ENCODE results near the gene MOAP1. TPM values are rescaled to one million over a fixed set of nuclear protein-coding genes. Genes with fewer than 3 reads are reported as not detected.
"Not testable (repeated sequence)": the region's sequence is repeated elsewhere in the genome, so short reads cannot be mapped to it uniquely, and the experiment has no call there.

MOAP1 gene
- total RNA-seq, 1 donor from 2014 or later: 58.1 TPM

DNA sequence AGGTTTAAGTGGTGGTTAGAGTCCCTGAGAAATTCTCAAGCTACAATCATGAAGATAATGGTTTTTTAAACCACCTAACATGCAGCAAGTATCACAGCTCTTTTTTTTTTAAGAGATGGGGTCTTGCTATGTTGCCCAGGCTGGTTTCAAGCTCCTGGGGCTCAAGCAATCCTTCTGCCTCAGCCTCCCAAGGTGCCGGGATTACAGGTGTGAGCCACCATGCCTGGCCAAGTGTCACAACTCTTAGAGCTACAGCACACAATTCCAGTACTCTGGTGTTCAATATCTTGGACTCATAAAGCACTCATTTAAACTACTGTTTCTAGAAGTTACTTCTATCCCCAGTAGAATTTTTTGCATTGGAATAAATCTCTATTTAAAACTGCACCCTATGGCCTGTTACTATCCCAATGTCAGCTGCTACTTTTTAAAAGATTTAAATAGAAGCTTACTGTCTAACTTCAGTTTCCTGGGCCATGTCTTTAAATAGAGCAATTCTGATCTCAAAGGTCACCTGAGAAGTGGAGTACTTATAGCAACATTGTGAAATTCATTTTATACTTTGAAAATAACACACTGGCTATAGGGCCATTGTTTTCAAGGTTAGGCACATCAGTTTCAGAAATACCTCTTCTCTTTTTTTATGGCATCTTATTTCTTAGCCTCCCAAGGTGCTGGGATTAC, 10.8 kb upstream of the MOAP1 start:
- no peak for DNase-seq (ENCODE audit: low spot score)
- intact Hi-C loops (cut with DNase I): no loop called here

DNA sequence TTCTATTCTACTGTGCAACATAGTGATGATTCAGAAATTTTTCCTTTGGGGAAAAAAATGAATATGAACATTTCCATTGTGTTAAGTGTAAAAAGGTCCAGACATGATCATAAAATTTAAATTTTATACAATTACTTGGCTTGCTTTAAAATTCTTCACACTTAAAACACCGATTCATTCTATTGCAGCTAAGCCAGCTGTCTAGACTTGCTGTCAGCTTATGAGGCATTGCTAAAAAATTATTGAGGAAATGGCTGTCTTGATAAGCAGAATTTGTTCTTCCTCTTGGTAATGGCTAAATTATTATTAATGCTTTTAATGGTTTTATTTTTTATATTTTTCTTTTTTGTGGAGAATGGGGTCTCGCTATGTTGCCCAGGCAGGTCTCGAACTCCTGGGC, 2.3 kb upstream of the MOAP1 start:
- intact Hi-C loops (cut with DNase I): no loop called here

DNA sequence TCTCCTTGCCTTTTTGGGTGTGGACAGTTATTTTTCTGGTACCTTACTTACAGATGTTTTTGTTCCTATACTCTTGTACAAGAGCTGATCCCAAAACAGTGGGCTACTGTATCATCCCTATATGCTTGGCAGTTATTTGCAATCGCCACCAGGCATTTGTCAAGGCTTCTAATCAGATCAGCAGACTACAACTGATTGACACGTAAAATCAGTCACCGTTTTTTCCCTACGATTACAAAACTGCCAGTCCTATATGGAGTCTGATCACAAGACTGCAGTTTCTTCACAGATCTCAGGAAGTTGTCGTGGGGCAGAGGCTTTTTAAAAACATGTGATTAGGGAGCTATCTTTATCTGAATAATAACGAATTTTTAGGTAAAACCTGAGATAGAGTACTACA, 1.8 kb upstream of the MOAP1 start:
- intact Hi-C loops (cut with DNase I): no loop called here

More for the DNA sequence above, 2.3 kb upstream of the MOAP1 start:
- no peak for DNase-seq (ENCODE audit: low spot score)

GRCh38 chr14:93185349-93185720, 638 bp upstream of the MOAP1 start:
- intact Hi-C loops (cut with DNase I): loop anchor here (1.0 to 2.0 kb wide), 2 partner anchors 22 to 69 kb away; partner anchors contain the start of genes GON7 and UBR7
- no peak for DNase-seq (ENCODE audit: low spot score)

More for the DNA sequence above, 1.8 kb upstream of the MOAP1 start:
- DNase-seq (ENCODE audit: low spot score): no peak

GRCh38 chr14:93183596-93184317, 940 bp downstream of the MOAP1 start:
- intact Hi-C loops (cut with DNase I): loop anchor here (2.0 kb wide), 1 partner anchor 67 kb away; no protein-coding TSS in a partner anchor
- no peak for DNase-seq (ENCODE audit: low spot score)

DNA sequence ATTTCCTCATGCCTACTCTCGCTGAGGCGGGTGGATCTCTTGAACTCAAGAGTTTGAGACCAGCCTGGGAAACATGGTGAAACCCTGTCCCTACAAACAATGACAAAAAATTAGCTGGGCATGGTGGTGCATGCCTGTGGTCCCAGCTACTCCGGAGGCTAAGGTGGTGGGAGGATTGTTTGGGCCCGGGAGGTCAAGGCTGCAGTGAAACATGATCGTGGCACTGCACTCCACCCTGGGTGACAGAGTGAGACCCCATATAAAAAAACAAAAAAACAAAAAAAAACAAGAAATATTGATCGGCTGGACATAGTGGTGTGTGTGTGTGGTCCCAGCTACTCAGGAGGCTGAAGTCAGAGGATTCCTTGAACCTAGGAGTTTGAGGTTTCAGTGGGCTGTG, 9.2 kb downstream of the MOAP1 start:
- no peak for DNase-seq (ENCODE audit: low spot score)
- intact Hi-C loops (cut with DNase I): no loop called here

DNA sequence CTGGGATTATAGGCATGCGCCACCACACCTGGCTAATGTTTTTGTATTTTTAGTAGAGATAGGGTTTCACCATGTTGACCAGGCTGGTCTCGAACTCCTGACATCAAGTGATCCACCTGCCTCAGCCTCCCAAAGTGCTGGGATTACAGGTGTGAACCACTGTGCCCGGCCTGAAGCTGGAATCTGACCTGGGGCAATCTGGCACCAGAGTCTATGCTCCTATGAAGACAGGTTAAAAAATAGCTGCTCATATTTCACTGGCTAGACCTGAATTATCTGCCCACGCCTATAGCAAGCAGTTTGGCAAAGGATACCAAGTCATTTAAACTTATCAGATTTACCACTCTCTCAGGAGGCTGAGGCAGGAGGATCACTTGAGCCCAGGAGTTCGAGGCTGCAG, 10.0 kb downstream of the MOAP1 start:
- intact Hi-C loops (cut with DNase I); DNase-seq (ENCODE audit: low spot score): not testable (repeated sequence)

DNA sequence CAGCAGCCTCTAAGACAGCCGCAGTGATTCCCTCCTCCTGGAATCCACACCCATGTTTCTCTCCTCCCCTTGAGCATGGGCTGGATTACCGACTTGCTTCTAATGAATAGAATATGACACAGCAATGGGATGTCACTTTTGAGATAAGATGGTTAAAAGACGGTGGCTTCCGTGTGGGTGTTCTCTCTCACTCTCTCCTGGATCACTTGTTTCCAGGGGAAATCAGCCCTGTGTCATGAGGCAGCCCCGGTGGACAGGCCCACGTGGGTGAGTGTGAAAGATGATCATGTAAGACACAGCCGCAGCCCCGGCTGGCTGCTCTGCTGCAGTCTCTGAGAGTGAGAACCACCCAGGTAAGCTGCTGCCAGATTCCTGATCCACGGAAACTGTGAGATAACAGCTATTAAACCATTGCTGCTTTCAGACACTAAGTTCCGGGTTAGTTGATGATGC, 10.7 kb downstream of the MOAP1 start:
- intact Hi-C loops (cut with DNase I): no loop called here
- DNase-seq (ENCODE audit: low spot score): no peak

GRCh38 chr14:93171376-93171775, 13.3 kb downstream of the MOAP1 start:
- intact Hi-C loops (cut with DNase I): no loop called here
- DNase-seq (ENCODE audit: low spot score): no peak

- intact Hi-C loops (cut with DNase I): not testable (repeated sequence)
- DNase-seq (ENCODE audit: low spot score): peak; percentile 20
Observed at GRCh38 chr14:93170141-93170540, 14.6 kb downstream of the MOAP1 start.

DNA sequence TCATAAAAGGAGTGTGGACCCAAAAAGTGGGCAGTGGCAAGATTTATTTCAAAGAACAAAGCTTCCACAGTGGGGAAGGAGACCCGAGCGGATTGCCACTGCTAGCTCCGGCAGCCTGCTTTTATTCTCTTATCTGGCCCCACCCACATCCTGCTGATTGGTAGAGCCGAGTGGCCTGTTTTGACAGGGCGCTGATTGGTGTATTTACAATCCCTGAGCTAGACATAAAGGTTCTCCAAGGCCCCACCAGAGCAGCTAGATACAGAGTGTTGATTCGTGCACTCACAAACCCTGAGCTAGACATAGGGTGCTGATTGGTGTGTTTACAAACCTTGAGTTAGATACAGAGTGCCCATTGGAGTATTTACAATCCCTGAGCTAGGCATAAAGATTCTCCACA, 15.1 kb downstream of the MOAP1 start:
- intact Hi-C loops (cut with DNase I): not testable (repeated sequence)
- DNase-seq (ENCODE audit: low spot score): peak; percentile 26

- intact Hi-C loops (cut with DNase I): not testable (repeated sequence)
- peak; percentile 31 for DNase-seq (ENCODE audit: low spot score)
Observed at GRCh38 chr14:93168610-93169009, 16.1 kb downstream of the MOAP1 start.

- peak; percentile 26 for DNase-seq (ENCODE audit: low spot score)
- intact Hi-C loops (cut with DNase I): not testable (repeated sequence)
Observed at GRCh38 chr14:93165271-93166265, 19.1 kb downstream of the MOAP1 start.

GRCh38 chr14:93163564-93163963, 21.1 kb downstream of the MOAP1 start:
- DNase-seq (ENCODE audit: low spot score): no peak
- intact Hi-C loops (cut with DNase I): no loop called here

GRCh38 chr14:93161411-93161940, 23.2 kb downstream of the MOAP1 start:
- intact Hi-C loops (cut with DNase I): no loop called here
- no peak for DNase-seq (ENCODE audit: low spot score)

DNA sequence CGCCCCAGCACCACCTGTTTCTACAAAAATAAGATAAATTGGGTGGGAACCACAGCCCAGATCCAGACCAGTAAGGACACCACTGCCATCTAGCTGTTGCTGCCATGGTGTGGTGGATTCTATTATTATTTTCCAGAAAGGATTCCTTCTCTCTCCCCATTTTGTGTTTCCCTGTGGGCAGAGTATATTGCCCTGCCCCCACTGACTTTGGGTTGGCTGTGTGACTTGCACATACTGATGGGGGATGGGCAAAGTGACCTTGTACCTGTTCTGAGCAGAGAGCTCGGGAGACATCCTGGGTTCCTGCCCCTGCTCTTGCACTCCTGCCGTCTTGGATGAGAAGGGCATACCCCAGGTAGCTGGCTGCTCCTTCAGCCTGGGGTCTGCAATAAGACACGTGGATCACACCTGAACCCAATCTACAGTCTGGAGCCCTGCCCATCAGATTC, 24.3 kb downstream of the MOAP1 start:
- no peak for DNase-seq (ENCODE audit: low spot score)
- intact Hi-C loops (cut with DNase I): no loop called here

DNA sequence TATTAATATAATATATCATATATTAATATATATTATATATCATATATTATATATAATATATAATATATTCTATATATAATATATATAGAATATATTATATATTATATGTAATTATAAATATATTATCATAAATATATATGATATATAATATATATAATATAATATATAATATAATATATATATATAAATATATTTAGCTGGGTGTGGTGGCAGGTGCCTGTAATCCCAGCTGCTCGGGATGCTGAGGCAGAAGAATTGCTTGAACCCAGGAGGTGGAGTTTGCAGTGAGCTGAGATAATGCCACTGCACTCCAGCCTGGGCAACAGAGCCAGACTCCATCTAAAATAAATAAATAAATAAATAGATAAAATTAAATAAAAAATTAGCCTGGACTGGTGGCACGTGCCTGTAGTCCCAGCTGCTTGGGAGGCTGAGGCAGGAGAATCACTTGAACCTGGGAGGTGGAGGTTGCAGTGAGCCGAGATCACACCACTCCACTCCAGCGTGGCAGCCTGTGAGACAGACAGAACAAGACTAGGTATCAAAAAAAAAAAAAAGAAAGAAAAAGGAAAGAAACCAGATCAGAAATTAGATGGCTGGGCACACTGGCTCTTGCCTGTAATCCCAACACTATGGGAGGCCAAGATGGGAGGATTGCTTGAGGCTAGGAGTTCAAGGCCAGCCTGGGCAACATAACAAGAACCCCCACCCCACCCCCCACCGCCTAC, 24.9 kb downstream of the MOAP1 start:
- intact Hi-C loops (cut with DNase I); DNase-seq (ENCODE audit: low spot score): not testable (repeated sequence)

- DNase-seq (ENCODE audit: low spot score); intact Hi-C loops (cut with DNase I): not testable (repeated sequence)
Observed at GRCh38 chr14:93158349-93158748, 26.3 kb downstream of the MOAP1 start.

Measured in cardiac septum (tissue), 1 donor.